Cardiac muscle cell (in vitro differentiated cells and primary cell): Measurements from ENCODE around the gene DBF4B. TPM values are rescaled to one million over a fixed set of nuclear protein-coding genes. Genes with fewer than 3 reads are reported as not detected.

Experiments used
- DNase-seq, 2 donors: peaks; one replicate each; pipeline versions ENCODE4 v3.0.0 to v3.0.0-alpha.2; 2010 to 2017; ENCODE audit warnings: low read depth in 1 of 2, low spot score in 1 of 2
- H3K27ac ChIP-seq: fragments of 200-600 bp; sonication (generic); 2 replicates; pipeline ENCODE4 v1.5.1; 2016
- H3K27me3 ChIP-seq: fragments of 200-600 bp; sonication (generic); 2 replicates; pipeline ENCODE4 v1.6.0; 2016; ENCODE audit warnings: control low read depth
- H3K36me3 ChIP-seq: fragments of 200-600 bp; sonication (generic); 2 replicates; pipeline ENCODE4 v1.5.1; 2016; ENCODE audit warnings: control low read depth
- H3K4me1 ChIP-seq: fragments of 200-600 bp; sonication (generic); 2 replicates; pipeline ENCODE4 v1.8.1; 2017; ENCODE audit warnings: low read depth, mild to moderate bottlenecking, mixed run types
- H3K4me3 ChIP-seq: fragments of 200-600 bp; sonication (generic); 2 replicates; pipeline ENCODE4 v1.5.1; 2016; ENCODE audit warnings: mild to moderate bottlenecking
- H3K9me3 ChIP-seq: fragments of 200-600 bp; sonication (generic); 2 replicates; pipeline ENCODE4 v1.5.1; 2017; ENCODE audit warnings: low read depth, mild to moderate bottlenecking, control low read depth
- polyA plus RNA-seq: library from polyadenylated mRNA; unstranded; fragments of >200 nt; fragmentation: Nextera tagmentation; extraction: Ambion mirVana; gene quantifications from 2 replicates; pipeline ENCODE4 v1.2.1, GENCODE V29; 2016
- total RNA-seq: library from RNA; depleted of rRNA; stranded (reverse); fragments of >200 nt; gene quantifications from 2 replicates; pipeline ENCODE4 v1.2.3, GENCODE V29; 2016
- TF ChIP-seq, protein P1 (sequence below): IDR thresholded peaks from 2 replicates; pipeline ENCODE4 v1.5.1; 2012; ENCODE audit warnings: low read depth, mild to moderate bottlenecking, low read length

Gene DBF4B
- total and polyA plus RNA-seq, 2 experiments from 2014 or later, result 15.3 to 26.8 TPM

DNA sequence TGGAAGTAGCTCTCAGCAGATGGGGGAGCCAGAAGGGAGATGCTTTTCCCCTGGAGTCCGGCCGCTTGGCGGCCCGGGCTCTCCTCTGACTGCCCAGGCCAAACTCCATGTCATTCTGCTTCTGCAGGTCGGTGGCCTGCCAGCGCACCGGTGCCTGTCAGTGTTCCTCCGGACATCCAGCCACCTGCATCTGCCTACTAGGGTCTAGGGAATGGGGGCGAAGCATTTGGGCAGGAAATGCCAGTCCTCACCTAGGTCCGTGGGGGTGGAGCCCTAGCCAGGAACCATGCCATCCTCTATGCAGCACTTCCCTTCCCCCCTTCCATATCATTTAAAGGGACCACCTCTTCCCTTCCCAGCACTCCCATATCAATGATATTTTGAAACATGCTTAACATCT, 87.5 kb downstream of the DBF4B start:
- Histone ChIP-seq H3K27ac (peak overlapping the region; percentile 98), H3K4me1 (peaks cover 27% of the 10 kb centered on the region), H3K9me3 (no peaks in the 10 kb centered on the region), H3K27me3 (no peaks in the 10 kb centered on the region), H3K36me3 (no peaks in the 10 kb centered on the region), H3K4me3 (no peak overlapping the region)
- DNase-seq, result no peak
- TF ChIP-seq, protein P1, sequence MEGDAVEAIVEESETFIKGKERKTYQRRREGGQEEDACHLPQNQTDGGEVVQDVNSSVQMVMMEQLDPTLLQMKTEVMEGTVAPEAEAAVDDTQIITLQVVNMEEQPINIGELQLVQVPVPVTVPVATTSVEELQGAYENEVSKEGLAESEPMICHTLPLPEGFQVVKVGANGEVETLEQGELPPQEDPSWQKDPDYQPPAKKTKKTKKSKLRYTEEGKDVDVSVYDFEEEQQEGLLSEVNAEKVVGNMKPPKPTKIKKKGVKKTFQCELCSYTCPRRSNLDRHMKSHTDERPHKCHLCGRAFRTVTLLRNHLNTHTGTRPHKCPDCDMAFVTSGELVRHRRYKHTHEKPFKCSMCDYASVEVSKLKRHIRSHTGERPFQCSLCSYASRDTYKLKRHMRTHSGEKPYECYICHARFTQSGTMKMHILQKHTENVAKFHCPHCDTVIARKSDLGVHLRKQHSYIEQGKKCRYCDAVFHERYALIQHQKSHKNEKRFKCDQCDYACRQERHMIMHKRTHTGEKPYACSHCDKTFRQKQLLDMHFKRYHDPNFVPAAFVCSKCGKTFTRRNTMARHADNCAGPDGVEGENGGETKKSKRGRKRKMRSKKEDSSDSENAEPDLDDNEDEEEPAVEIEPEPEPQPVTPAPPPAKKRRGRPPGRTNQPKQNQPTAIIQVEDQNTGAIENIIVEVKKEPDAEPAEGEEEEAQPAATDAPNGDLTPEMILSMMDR, result no peak

DNA sequence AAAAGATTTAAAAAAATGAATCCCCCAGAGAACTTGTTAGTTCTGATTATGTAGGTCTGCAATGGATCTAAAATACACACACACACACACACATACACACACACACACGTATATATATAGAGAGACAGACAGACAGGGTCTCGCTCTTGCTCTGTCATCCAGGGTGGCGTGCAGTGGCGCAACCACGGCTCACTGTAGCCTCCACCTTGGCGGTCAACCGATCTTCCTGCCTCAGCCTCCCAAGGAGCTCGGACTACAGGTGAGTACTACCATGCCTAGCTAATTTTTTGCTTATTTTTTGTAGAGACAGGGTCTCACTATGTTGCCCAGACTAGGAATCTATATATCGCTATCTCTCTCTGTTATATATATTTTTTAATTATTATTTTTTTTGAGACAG, 88.3 kb downstream of the DBF4B start:
- H3K9me3 ChIP-seq, result no peaks in the 10 kb centered on the region
- no peak for DNase-seq
- H3K4me3 ChIP-seq, result no peak overlapping the region
- peak overlapping the region; percentile 98 for H3K27ac ChIP-seq
- peaks cover 2% of the 10 kb centered on the region for H3K36me3 ChIP-seq
- peaks cover 31% of the 10 kb centered on the region for H3K4me1 ChIP-seq
- TF ChIP-seq, protein P1, result no peak
- no peaks in the 10 kb centered on the region for H3K27me3 ChIP-seq

DNA sequence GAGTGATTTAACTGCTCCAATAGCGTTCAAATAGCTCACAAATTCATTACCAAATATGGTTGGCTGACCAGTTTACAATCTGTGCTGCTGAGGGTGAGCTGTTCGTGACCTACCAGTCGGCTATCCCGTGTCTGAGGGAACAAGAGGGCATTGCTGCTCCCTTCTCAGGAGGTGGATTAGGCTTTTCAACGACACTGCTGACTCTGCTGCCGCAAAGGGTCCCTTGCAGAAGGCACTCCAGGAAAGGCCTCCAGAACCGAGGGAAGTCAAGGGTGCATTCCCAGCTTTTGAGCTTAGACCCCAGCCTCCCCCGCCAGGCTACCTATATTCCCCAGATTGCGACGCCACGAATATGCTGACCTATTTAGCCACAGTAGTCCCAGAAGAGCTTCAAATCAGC, 89.3 kb downstream of the DBF4B start:
- peak overlapping the region; percentile 98 for H3K27ac ChIP-seq
- peaks cover 42% of the 10 kb centered on the region for H3K4me1 ChIP-seq
- TF ChIP-seq, protein P1, result no peak
- H3K4me3 ChIP-seq, result no peak overlapping the region
- peaks cover 7% of the 10 kb centered on the region for H3K36me3 ChIP-seq
- peak in 1 of 2 donors; percentile 72 for DNase-seq
- H3K9me3 ChIP-seq, result no peaks in the 10 kb centered on the region
- no peaks in the 10 kb centered on the region for H3K27me3 ChIP-seq

DNA sequence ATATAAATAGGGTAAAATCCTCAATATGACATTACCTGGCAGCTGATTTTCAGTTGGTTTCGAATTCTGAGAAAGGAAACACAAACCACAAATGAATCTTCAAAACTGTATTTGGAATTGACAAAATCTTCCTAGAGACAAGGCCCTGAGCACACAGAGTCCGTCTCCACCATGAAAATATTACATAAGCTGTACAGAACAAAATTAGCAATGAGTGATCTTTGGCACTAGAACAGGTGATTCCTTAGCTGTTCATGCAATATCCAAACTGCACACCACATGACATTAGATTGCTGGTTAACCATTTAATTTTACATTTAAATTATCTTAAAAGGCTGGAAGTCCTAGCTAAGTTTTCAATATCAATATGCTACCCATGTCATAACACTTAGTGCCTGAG, 89.9 kb downstream of the DBF4B start:
- peak overlapping the region; percentile 98 for H3K27ac ChIP-seq
- H3K4me1 ChIP-seq, result peaks cover 45% of the 10 kb centered on the region
- H3K4me3 ChIP-seq, result no peak overlapping the region
- H3K9me3 ChIP-seq, result no peaks in the 10 kb centered on the region
- H3K27me3 ChIP-seq, result no peaks in the 10 kb centered on the region
- TF ChIP-seq, protein P1, result no peak
- peaks cover 7% of the 10 kb centered on the region for H3K36me3 ChIP-seq
- DNase-seq, result no peak

Other genes with a start within 250 kb of the DBF4B start
- 22.7 and 34.7 TPM in 2 replicates for gene GPATCH8, start 205.3 kb upstream of the DBF4B start, total RNA-seq
- gene GPATCH8, start 205.3 kb upstream of the DBF4B start, polyA plus RNA-seq, result 38.7 and 47.6 TPM in 2 replicates
- 47.1 and 47.4 TPM in 2 replicates for gene FZD2, start 151.2 kb upstream of the DBF4B start, total RNA-seq
- 51.5 and 63.4 TPM in 2 replicates for gene FZD2, start 151.2 kb upstream of the DBF4B start, polyA plus RNA-seq
- gene MEIOC, start 52.2 kb upstream of the DBF4B start, total RNA-seq, result 0.21 and 0.46 TPM in 2 replicates
- gene MEIOC, start 52.2 kb upstream of the DBF4B start, polyA plus RNA-seq, result 1.1 and 2.3 TPM in 2 replicates
- 31.0 and 33.4 TPM in 2 replicates for gene CCDC43, start 18.9 kb upstream of the DBF4B start, total RNA-seq
- gene CCDC43, start 18.9 kb upstream of the DBF4B start, polyA plus RNA-seq, result 27.7 and 39.2 TPM in 2 replicates
- gene ADAM11, start 50.3 kb downstream of the DBF4B start, total RNA-seq, result 72.3 and 116 TPM in 2 replicates
- gene ADAM11, start 50.3 kb downstream of the DBF4B start, polyA plus RNA-seq, result 22.3 and 29.1 TPM in 2 replicates
- gene GJC1, start 121.6 kb downstream of the DBF4B start, total RNA-seq, result 25.8 and 37.3 TPM in 2 replicates
- gene GJC1, start 121.6 kb downstream of the DBF4B start, polyA plus RNA-seq, result 14.8 and 27.0 TPM in 2 replicates
- not detected in 2 replicates for gene HIGD1B, start 139.2 kb downstream of the DBF4B start, total RNA-seq
- gene HIGD1B, start 139.2 kb downstream of the DBF4B start, polyA plus RNA-seq, result 0.55 TPM in 1 of 2 replicates, not detected in the other
- 101 and 151 TPM in 2 replicates for gene EFTUD2, start 190.8 kb downstream of the DBF4B start, total RNA-seq
- 105 and 141 TPM in 2 replicates for gene EFTUD2, start 190.8 kb downstream of the DBF4B start, polyA plus RNA-seq
- gene GFAP, start 206.8 kb downstream of the DBF4B start, total RNA-seq, result 3.5 and 11.0 TPM in 2 replicates
- 4.0 and 7.0 TPM in 2 replicates for gene GFAP, start 206.8 kb downstream of the DBF4B start, polyA plus RNA-seq
- 4.2 and 21.1 TPM in 2 replicates for gene KIF18B, start 239.1 kb downstream of the DBF4B start, total RNA-seq
- 4.1 and 22.2 TPM in 2 replicates for gene KIF18B, start 239.1 kb downstream of the DBF4B start, polyA plus RNA-seq